Neural crest cell (in vitro differentiated cells): ENCODE measurements around the gene LIME1. TPM values are rescaled to one million over a fixed set of nuclear protein-coding genes. Genes with fewer than 3 reads are reported as not detected.

Source experiments
- DNase-seq: peaks from one replicate; pipeline ENCODE4 v3.0.0; 2021; ENCODE audit warnings: low read depth, mixed read lengths, low spot score
- H3K27ac Mint-ChIP-seq: one replicate; pipeline ENCODE4 v1.8.0; 2021; ENCODE audit warnings: mild to moderate bottlenecking, mixed read lengths; ENCODE audit not compliant: unreplicated experiment
- H3K27me3 Mint-ChIP-seq: 2 replicates; pipeline ENCODE4 v1.8.0; 2021; ENCODE audit warnings: low read depth, mild to moderate bottlenecking, mixed read lengths
- H3K36me3 Mint-ChIP-seq: 2 replicates; pipeline ENCODE4 v1.8.0; 2021; ENCODE audit warnings: low read depth, mild to moderate bottlenecking, mixed read lengths
- H3K4me1 Mint-ChIP-seq: 2 replicates; pipeline ENCODE4 v1.8.0; 2021; ENCODE audit warnings: mixed read lengths
- H3K4me3 Mint-ChIP-seq: one replicate; pipeline ENCODE4 v1.8.0; 2021; ENCODE audit warnings: mild to moderate bottlenecking, mixed read lengths
- H3K9me3 Mint-ChIP-seq: 2 replicates; pipeline ENCODE4 v1.8.0; 2021; ENCODE audit warnings: mixed read lengths
- CTCF ChIP-seq: fragments of 200-600 bp; sonication (generic); conservative IDR thresholded peaks from 2 replicates; pipeline ENCODE4 v1.5.0; 2021; ENCODE audit warnings: antibody characterized with exemption, mild to moderate bottlenecking
- total RNA-seq: library from RNA; stranded (reverse); gene quantifications from 2 replicates; pipeline ENCODE4 v1.2.1, GENCODE V29; 2021

Gene LIME1
- total RNA-seq, 1 donor from 2014 or later = 17.6 TPM

- TF ChIP-seq CTCF = no peak
- no peaks in the 10 kb centered on the region for H3K36me3 Mint-ChIP-seq
- H3K9me3 Mint-ChIP-seq = no peaks in the 10 kb centered on the region
- peaks cover 7% of the 10 kb centered on the region for H3K27me3 Mint-ChIP-seq
- H3K27ac Mint-ChIP-seq = no peak overlapping the region
- peak overlapping the region; percentile 70 for H3K4me3 Mint-ChIP-seq
- DNase-seq = no peak
- H3K4me1 Mint-ChIP-seq = no peaks in the 10 kb centered on the region
Measured at GRCh38 chr20:63700199-63701050, 36.0 kb upstream of the LIME1 start.

- H3K4me1 Mint-ChIP-seq = no peaks in the 10 kb centered on the region
- TF ChIP-seq CTCF = no peak
Measured at GRCh38 chr20:63701051-63701328, 35.5 kb upstream of the LIME1 start.

GRCh38 chr20:63701329-63702035, 35.0 kb upstream of the LIME1 start:
- H3K27ac Mint-ChIP-seq = no peak overlapping the region
- DNase-seq = no peak
- peaks cover 2% of the 10 kb centered on the region for H3K4me1 Mint-ChIP-seq
- no peak for TF ChIP-seq CTCF
- no peaks in the 10 kb centered on the region for H3K36me3 Mint-ChIP-seq
- H3K4me3 Mint-ChIP-seq = peak overlapping the region; percentile 67
- H3K27me3 Mint-ChIP-seq = peaks cover 7% of the 10 kb centered on the region
- H3K9me3 Mint-ChIP-seq = no peaks in the 10 kb centered on the region

More at GRCh38 chr20:63701051-63701328, 35.5 kb upstream of the LIME1 start:
- no peak for DNase-seq
- H3K36me3 Mint-ChIP-seq = no peaks in the 10 kb centered on the region
- no peaks in the 10 kb centered on the region for H3K9me3 Mint-ChIP-seq
- peaks cover 7% of the 10 kb centered on the region for H3K27me3 Mint-ChIP-seq
- no peak overlapping the region for H3K27ac Mint-ChIP-seq
- peak overlapping the region; percentile 67 for H3K4me3 Mint-ChIP-seq

- no peak overlapping the region for H3K27ac Mint-ChIP-seq
- peaks cover 7% of the 10 kb centered on the region for H3K27me3 Mint-ChIP-seq
- H3K36me3 Mint-ChIP-seq = no peaks in the 10 kb centered on the region
- H3K9me3 Mint-ChIP-seq = no peaks in the 10 kb centered on the region
- H3K4me1 Mint-ChIP-seq = peaks cover 9% of the 10 kb centered on the region
- H3K4me3 Mint-ChIP-seq = peak overlapping the region; percentile 57
- no peak for TF ChIP-seq CTCF
- DNase-seq = no peak
Measured at GRCh38 chr20:63702036-63702665, 34.3 kb upstream of the LIME1 start.

- H3K4me3 Mint-ChIP-seq = peak overlapping the region; percentile 57
Measured at GRCh38 chr20:63702751-63703470, 33.6 kb upstream of the LIME1 start.

More at GRCh38 chr20:63702751-63703470, 33.6 kb upstream of the LIME1 start:
- Mint-ChIP-seq H3K9me3 (no peaks in the 10 kb centered on the region), H3K27ac (no peak overlapping the region), H3K4me1 (peaks cover 9% of the 10 kb centered on the region), H3K36me3 (no peaks in the 10 kb centered on the region), H3K27me3 (peaks cover 7% of the 10 kb centered on the region)
- no peak for TF ChIP-seq CTCF
- no peak for DNase-seq
